Activated CD4-positive, alpha-beta T cell treated with anti-CD3 and anti-CD28 coated beads, Interleukin-2, amount 10 ng/mL, durations not matched to agents 24 days and 14 days (primary cell): ENCODE data around the gene PTPRR. TPM values are rescaled to one million over a fixed set of nuclear protein-coding genes. Genes with fewer than 3 reads are reported as not detected.

Experiments
- DNase-seq: peaks from one replicate; pipeline ENCODE4 v3.0.0; 2022
- H3K27ac Mint-ChIP-seq: one replicate; pipeline ENCODE4 v1.8.0; 2022; ENCODE audit warnings: mild to moderate bottlenecking, mixed read lengths
- H3K27me3 Mint-ChIP-seq: one replicate; pipeline ENCODE4 v1.8.0; 2022; ENCODE audit warnings: mixed read lengths
- H3K36me3 Mint-ChIP-seq: one replicate; pipeline ENCODE4 v1.8.0; 2022; ENCODE audit warnings: low read depth, mild to moderate bottlenecking, mixed read lengths
- H3K4me1 Mint-ChIP-seq: one replicate; pipeline ENCODE4 v1.8.0; 2021; ENCODE audit warnings: mixed read lengths
- H3K4me3 Mint-ChIP-seq: one replicate; pipeline ENCODE4 v1.8.0; 2022; ENCODE audit warnings: mild to moderate bottlenecking, moderate library complexity, mixed read lengths
- H3K9me3 Mint-ChIP-seq: one replicate; pipeline ENCODE4 v1.8.0; 2021; ENCODE audit warnings: mixed read lengths
- intact Hi-C: fragments of 100-400 bp; cut with micrococcal nuclease; formaldehyde crosslinking; loops from one replicate; pipeline ENCODE4 v1.15.1; 2023
- total RNA-seq: library from RNA; stranded (reverse); gene quantifications from 2 replicates; pipeline ENCODE4 v1.2.3, GENCODE V29; 2022

The PTPRR gene
- total RNA-seq, 1 donor from 2014 or later, result not detected

DNA sequence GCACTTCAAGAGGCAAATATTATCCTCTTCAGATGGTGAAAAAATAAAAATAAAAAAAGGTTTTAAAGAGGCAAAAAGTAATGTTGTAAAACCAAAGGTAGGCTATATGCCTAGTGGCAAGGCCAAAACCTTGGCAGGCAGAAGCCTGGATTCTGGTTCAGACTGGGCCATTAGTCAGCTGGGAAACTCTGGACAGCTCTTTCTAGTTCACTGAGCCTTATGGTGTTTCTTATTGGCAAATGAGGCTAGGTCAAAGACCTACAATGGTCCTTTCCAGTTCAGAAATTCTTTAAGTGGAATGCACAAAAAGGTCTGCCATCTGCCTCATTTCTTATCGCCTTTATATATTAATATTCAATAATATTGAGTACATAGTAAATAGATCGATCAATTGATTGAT is 327.9 kb downstream of the PTPRR start:
- peaks cover 8% of the 10 kb centered on the region for H3K27me3 Mint-ChIP-seq
- H3K9me3 Mint-ChIP-seq, result no peaks in the 10 kb centered on the region
- H3K4me3 Mint-ChIP-seq, result no peak overlapping the region
- no peak for DNase-seq
- H3K4me1 Mint-ChIP-seq, result no peaks in the 10 kb centered on the region
- intact Hi-C loops, result no loop called here
- no peaks in the 10 kb centered on the region for H3K36me3 Mint-ChIP-seq
- H3K27ac Mint-ChIP-seq, result no peak overlapping the region

DNA sequence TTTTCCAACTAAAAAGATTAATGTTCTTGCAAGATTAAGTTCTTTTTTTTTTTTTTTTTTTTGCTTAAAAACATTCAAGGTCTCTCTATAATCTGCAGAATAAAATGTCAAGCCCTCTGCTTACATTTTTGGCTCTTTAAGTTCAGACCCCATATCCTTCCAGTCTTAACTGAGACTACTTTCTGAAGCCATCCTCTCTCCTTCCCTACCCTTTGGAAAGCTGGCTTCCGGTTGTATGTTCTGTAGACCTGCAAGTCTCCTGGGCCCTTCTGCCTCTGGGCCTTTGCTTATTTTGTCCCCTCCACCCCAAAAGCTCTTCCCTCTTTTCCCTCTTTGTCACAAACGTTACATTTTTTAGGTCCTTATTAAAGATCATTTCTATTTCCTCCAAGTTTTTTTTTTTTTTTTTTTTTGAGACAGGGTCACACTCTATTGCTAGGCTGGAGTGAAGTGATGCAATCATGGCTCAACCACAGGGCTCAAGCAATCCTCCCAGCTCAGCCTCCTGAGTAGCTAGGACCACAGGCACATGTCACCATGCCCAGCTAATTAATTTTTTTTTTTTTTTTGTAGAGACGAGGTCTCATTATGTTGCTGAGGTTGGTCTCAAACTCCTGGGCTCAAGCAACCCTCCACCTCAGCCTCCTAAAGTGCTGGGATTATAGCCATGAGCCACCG is 329.9 kb downstream of the PTPRR start:
- H3K27me3 Mint-ChIP-seq, result peaks cover 8% of the 10 kb centered on the region
- no peaks in the 10 kb centered on the region for H3K9me3 Mint-ChIP-seq
- H3K36me3 Mint-ChIP-seq, result no peaks in the 10 kb centered on the region
- no peaks in the 10 kb centered on the region for H3K4me1 Mint-ChIP-seq
- H3K27ac Mint-ChIP-seq, result no peak overlapping the region
- no peak for DNase-seq
- intact Hi-C loops, result loop anchor here (1.0 kb wide), 1 partner anchor 129 kb away; no protein-coding TSS in a partner anchor
- H3K4me3 Mint-ChIP-seq, result no peak overlapping the region

DNA sequence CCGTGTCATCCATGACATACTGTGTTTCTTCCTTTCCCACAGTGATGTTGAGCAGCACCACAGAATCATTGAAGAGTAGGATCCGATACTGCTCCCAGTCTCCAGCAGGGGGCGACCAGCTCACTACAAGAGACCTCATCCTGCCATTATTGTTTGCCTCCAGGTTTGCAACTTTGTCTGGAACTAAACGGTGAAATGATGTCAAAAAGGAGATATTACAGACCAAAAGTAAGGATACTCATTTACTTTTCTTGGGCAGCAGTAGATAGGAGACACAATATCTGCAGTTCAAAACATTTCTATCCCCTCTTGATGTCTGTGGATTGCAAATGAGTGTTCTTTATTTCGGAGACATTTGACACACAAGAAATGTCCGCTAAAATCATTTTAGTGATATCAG is 330.5 kb downstream of the PTPRR start:
- peaks cover 8% of the 10 kb centered on the region for H3K27me3 Mint-ChIP-seq
- peak; percentile 84 for DNase-seq
- no peak overlapping the region for H3K4me3 Mint-ChIP-seq
- H3K9me3 Mint-ChIP-seq, result no peaks in the 10 kb centered on the region
- H3K4me1 Mint-ChIP-seq, result no peaks in the 10 kb centered on the region
- H3K27ac Mint-ChIP-seq, result no peak overlapping the region
- no peaks in the 10 kb centered on the region for H3K36me3 Mint-ChIP-seq
- intact Hi-C loops, result loop anchor here (1.0 kb wide), 1 partner anchor 129 kb away; no protein-coding TSS in a partner anchor

Other genes starting within 250 kb of the PTPRR start
- gene TSPAN8, start 237.3 kb upstream of the PTPRR start, total RNA-seq, result not detected in 2 replicates